Activated B cell treated with CpG ODN at 0.5 μM for 24 hours (primary cell): ENCODE measurements around the gene ABHD17C. TPM values are rescaled to one million over a fixed set of nuclear protein-coding genes. Genes with fewer than 3 reads are reported as not detected.

Experiments
- ATAC-seq: fragments of 200-7000 bp; cut with Tn5 transposase; one replicate; pipeline ENCODE4 v1.10.0; 2021; ENCODE audit warnings: low read depth, mild to moderate bottlenecking, moderate library complexity
- CTCF ChIA-PET: fragments of 350-600 bp; sonication (Branson Sonifier 250); formaldehyde crosslinking; loops from one replicate; lab custom pipeline; 2021; ENCODE audit warnings: antibody characterized with exemption; lab: Charles Lee
- POLR2A ChIA-PET: fragments of 350-600 bp; sonication (Branson Sonifier 250); formaldehyde crosslinking; loops from one replicate; lab custom pipeline; 2021; ENCODE audit warnings: antibody characterized with exemption; lab: Charles Lee
- DNase-seq: peaks from one replicate; pipeline ENCODE4 v3.0.0; 2022
- H3K27ac Mint-ChIP-seq: one replicate; pipeline ENCODE4 v1.8.0; 2020; ENCODE audit warnings: mixed read lengths
- H3K27me3 Mint-ChIP-seq: one replicate; pipeline ENCODE4 v1.8.0; 2021; ENCODE audit warnings: mixed read lengths
- H3K36me3 Mint-ChIP-seq: one replicate; pipeline ENCODE4 v1.8.0; 2021; ENCODE audit warnings: low read depth, mixed read lengths
- H3K4me1 Mint-ChIP-seq: one replicate; pipeline ENCODE4 v1.8.0; 2021; ENCODE audit warnings: mixed read lengths
- H3K4me3 Mint-ChIP-seq: one replicate; pipeline ENCODE4 v1.8.0; 2020; ENCODE audit warnings: mild to moderate bottlenecking, mixed read lengths
- H3K9me3 Mint-ChIP-seq: one replicate; pipeline ENCODE4 v1.8.0; 2020; ENCODE audit warnings: mixed read lengths
- intact Hi-C: fragments of 100-400 bp; cut with micrococcal nuclease; formaldehyde crosslinking; loops from one replicate; pipeline ENCODE4 v1.15.1; 2024
- total RNA-seq: library from RNA; stranded (reverse); gene quantifications from 2 replicates; pipeline ENCODE4 v1.2.3, GENCODE V29; 2022
- TF ChIP-seq, protein P1 (sequence below): fragments of 200-600 bp; IDR thresholded peaks from one replicate; pipeline ENCODE4 v1.8.0; 2022; ENCODE audit warnings: antibody characterized with exemption, mild to moderate bottlenecking

ABHD17C gene
- total RNA-seq, 1 donor from 2014 or later, result 2.4 TPM

- Mint-ChIP-seq H3K4me1 (no peaks in the 10 kb centered on the region), H3K36me3 (no peaks in the 10 kb centered on the region), H3K4me3 (no peak overlapping the region), H3K9me3 (no peaks in the 10 kb centered on the region), H3K27me3 (peaks cover 12% of the 10 kb centered on the region), H3K27ac (no peak overlapping the region)
- intact Hi-C loops, result no loop called here
- ChIA-PET CTCF (interaction anchor here (0.5 kb wide), 1 partner anchor 317 kb away, joined by 3 read pairs; no protein-coding TSS in a partner anchor), POLR2A (no interaction called here)
- ATAC-seq (no peak), DNase-seq (no peak)
- TF ChIP-seq, protein P1, sequence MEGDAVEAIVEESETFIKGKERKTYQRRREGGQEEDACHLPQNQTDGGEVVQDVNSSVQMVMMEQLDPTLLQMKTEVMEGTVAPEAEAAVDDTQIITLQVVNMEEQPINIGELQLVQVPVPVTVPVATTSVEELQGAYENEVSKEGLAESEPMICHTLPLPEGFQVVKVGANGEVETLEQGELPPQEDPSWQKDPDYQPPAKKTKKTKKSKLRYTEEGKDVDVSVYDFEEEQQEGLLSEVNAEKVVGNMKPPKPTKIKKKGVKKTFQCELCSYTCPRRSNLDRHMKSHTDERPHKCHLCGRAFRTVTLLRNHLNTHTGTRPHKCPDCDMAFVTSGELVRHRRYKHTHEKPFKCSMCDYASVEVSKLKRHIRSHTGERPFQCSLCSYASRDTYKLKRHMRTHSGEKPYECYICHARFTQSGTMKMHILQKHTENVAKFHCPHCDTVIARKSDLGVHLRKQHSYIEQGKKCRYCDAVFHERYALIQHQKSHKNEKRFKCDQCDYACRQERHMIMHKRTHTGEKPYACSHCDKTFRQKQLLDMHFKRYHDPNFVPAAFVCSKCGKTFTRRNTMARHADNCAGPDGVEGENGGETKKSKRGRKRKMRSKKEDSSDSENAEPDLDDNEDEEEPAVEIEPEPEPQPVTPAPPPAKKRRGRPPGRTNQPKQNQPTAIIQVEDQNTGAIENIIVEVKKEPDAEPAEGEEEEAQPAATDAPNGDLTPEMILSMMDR, result no peak
These were observed 78.0 kb downstream of the ABHD17C start for GRCh38 chr15:80773122-80773551.

GRCh38 chr15:80773792-80774352 is 78.8 kb downstream of the ABHD17C start:
- ATAC-seq (no peak), DNase-seq (no peak)
- Mint-ChIP-seq H3K4me1 (no peaks in the 10 kb centered on the region), H3K27ac (no peak overlapping the region), H3K27me3 (peaks cover 16% of the 10 kb centered on the region), H3K36me3 (no peaks in the 10 kb centered on the region), H3K9me3 (no peaks in the 10 kb centered on the region), H3K4me3 (no peak overlapping the region)
- ChIA-PET CTCF (no interaction called here), POLR2A (no interaction called here)
- TF ChIP-seq, protein P1, result no peak
- intact Hi-C loops, result no loop called here

- CTCF ChIA-PET, result interaction anchor here (4.1 kb wide), 1 partner anchor 320 kb away, joined by 54 read pairs; no protein-coding TSS in a partner anchor
- Mint-ChIP-seq H3K27ac (no peak overlapping the region), H3K36me3 (no peaks in the 10 kb centered on the region), H3K27me3 (peaks cover 16% of the 10 kb centered on the region), H3K4me1 (peaks cover under 1% of the 10 kb centered on the region), H3K9me3 (no peaks in the 10 kb centered on the region), H3K4me3 (no peak overlapping the region)
- intact Hi-C loops, result no loop called here
- ATAC-seq (no peak), DNase-seq (no peak)
- POLR2A ChIA-PET, result no interaction called here
- TF ChIP-seq, protein P1, result no peak
These were observed 79.4 kb downstream of the ABHD17C start for GRCh38 chr15:80774486-80774885.

- DNase-seq (no peak), ATAC-seq (no peak)
- ChIA-PET CTCF (interaction anchor here (1.2 to 4.1 kb wide), 6 partner anchors 8 to 491 kb away, joined by 3 to 54 read pairs (median 11); no protein-coding TSS in a partner anchor), POLR2A (no interaction called here)
- peaks cover 23% of the 10 kb centered on the region for H3K27me3 Mint-ChIP-seq
- H3K4me3 Mint-ChIP-seq, result no peak overlapping the region
- TF ChIP-seq, protein P1, result no peak
- H3K9me3 Mint-ChIP-seq, result no peaks in the 10 kb centered on the region
- H3K36me3 Mint-ChIP-seq, result no peaks in the 10 kb centered on the region
- peaks cover 8% of the 10 kb centered on the region for H3K4me1 Mint-ChIP-seq
- intact Hi-C loops, result loop anchor here (5.0 kb wide), 1 partner anchor 492 kb away; no protein-coding TSS in a partner anchor
- no peak overlapping the region for H3K27ac Mint-ChIP-seq
These were observed 80.2 kb downstream of the ABHD17C start for GRCh38 chr15:80775338-80775737.

DNA sequence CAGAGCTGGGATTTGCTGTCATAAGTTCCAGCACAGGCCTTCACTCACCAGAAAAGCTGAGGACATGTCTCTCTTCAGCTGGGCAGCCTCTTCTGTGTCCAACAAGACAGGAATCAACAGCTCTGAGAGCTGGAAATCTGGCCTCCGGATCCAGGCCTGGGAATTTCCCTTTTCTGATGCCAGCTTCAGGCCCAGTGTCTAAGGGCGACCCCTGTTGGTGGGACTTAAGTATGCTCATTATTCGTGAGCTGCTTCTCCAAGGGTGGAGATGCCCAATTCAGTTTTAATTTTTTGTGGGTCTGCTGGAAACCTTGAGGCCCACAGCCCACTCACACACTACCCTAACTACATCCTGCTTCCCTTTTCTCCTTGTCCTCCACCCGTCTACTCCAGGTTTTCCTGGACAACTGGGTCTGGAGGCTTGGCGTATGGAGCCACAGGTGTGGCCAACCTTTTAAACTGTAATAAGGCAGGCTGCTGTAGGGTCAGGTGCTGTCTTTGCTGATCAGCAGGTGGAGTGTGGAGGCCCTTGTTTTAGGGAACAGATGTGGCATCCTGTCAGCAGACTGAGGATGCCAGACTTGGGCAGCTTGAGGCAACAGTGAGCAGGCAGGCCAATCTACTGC is 81.4 kb downstream of the ABHD17C start:
- ChIA-PET CTCF (interaction anchor here (0.5 to 4.1 kb wide), 20 partner anchors 9 to 490 kb away, joined by 3 to 54 read pairs (median 3); no protein-coding TSS in a partner anchor), POLR2A (no interaction called here)
- TF ChIP-seq, protein P1, result no peak
- Mint-ChIP-seq H3K27ac (no peak overlapping the region), H3K4me3 (no peak overlapping the region), H3K27me3 (peaks cover 24% of the 10 kb centered on the region), H3K36me3 (no peaks in the 10 kb centered on the region), H3K4me1 (peaks cover 8% of the 10 kb centered on the region), H3K9me3 (no peaks in the 10 kb centered on the region)
- DNase-seq, result peak; percentile 27
- peak; percentile 62 for ATAC-seq
- intact Hi-C loops, result loop anchor here (1.0 to 5.0 kb wide), 2 partner anchors 209 to 491 kb away; no protein-coding TSS in a partner anchor
